ENCODE results near the gene CBY1.
"Not testable (repeated sequence)": the region's sequence is repeated elsewhere in the genome, so short reads cannot be mapped to it uniquely, and the experiment has no call there.

CBY1 gene

DNA sequence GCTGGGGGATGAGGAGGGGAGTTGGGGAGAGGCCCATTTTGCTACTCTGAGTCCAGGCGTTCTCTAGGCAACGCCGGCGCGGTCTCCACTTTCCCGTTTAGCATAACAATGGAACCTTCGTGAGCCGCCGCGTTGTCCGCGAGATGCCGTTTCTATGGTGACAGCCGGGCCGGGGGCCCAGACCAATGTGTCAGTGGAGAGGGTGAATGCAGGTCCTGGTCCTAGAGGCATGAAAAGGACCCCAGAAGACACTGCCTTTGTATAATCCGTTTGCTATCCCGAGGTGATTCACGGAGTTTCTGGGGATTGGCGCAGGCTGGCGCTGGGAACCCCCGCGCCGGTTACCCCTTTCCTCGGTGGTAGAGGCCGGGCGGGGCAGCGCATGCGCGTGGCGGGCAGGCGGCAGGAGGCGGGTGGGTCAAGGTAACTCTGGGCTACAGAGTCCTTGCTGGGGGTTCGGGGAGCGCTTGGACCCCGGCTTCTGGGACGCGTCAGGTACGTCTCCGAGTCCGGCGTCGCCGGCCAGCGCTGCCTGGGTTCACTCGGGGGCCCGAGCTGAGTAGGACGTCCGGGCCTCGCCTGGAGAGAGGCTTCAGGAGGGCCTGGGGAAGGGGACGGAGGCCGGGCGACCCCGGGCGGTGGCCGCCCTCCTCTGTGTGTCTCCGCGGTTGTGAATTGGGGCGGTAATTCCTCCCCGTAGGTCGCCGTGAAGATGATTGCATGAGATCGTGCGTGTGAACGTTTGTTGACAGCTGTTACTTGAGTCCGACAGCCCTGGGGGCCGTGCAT, at the start of gene CBY1, which contains the start of gene FAM227A:
Gene CBY1, plus strand, starts transcription at position 383 of the 789 bp plus-strand sequence. CDS start 11,417 bp downstream, outside the sequence.
Gene FAM227A, minus strand, starts transcription at position 137 of the 789 bp plus-strand sequence. CDS start 6,224 bp downstream, outside the sequence.
- FAIRE-seq = peak; percentile 89

DNA sequence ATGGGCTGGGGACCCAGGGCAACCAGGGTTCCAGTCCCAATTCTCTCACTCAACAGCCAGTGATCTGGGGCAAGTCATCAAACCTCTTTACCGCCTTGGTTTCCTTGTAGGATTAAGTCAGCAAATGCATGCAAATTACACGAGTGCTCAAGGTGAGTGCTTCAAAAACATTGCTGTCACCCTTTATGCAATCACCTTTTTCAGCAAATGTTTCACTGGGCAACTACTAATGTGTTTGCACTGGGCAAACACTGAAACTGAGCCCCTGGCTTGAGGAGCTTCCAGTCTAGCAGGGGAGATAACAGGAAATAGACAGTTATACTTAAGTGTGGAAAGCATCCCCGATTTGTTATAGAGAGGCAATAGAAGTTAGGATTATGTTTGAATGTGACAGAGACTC, 48.8 kb upstream of the CBY1 start:
- no peak for FAIRE-seq

DNA sequence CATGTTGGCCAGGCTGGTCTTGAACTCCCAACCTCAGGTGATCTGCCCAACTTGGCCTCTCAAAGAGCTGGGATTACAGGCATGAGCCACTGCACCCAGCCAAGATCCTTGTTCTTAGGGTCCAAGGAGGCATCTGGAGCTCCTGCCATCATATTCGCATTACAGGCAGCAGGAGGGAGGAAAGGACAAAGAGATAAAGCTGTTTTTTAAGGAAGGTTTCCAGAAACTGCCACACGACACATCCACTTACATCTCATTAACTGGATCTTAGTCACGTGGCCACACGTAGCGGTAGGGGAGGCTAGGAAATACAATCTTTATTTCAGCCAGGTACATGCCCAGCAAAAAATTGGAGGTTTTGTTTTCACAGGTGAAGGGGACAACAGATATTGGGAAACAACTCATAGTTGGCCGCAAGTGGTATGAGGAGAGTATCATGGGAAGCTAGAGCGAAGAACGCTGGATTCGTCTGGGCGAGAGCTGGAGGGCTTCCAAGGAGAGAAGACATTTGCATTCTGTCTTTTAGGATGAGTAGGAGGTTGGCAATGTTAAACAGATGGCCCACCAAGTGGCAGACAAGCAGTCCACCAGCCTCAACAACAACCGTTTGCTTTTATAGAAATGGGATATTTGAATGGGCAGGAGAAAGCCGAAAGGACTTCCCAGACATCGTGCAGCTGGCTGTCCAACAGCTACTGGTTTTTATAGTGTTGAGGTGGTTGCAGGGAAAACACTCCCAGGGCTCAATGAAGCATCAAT, 47.3 kb upstream of the CBY1 start:
- FAIRE-seq = no peak

DNA sequence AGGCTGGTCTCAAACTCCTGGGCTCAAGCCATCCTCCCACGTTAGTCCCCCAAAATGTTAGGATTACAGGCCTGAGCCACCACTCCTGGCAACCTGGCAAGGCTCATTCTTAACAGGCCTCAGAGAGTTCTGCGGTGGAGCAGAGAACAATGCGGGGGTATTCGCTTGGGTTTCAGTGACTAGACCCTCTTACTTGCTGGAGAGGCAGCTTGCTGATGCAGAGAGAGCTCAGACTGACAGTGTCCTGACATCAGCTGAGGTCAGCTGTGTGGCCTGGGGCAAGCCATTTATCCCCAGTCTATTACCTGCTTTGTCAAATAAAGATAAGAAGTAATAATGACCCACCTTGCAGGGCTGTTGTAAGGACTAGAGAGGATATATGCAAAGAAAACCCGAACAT, 46.2 kb upstream of the CBY1 start:
- FAIRE-seq = no peak

DNA sequence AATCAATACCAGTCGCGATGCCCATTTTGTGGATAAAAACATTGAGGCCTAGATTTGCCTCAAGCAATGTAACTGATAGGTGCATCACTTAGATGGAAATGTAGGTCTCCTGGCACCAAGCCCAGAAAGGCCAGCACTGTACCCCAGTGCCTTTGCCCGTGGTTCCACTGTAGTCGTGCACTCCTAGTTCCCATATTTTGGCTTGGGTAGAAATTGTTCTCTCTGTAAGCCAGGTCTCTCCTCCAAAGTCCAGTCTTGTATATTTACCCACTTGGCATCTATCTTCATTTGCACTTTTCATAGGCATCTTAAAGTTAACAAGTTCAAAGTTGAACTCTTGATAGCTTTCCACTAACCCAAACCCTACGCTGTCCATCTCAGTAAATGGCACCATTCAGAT, 44.9 kb upstream of the CBY1 start:
- FAIRE-seq = no peak

DNA sequence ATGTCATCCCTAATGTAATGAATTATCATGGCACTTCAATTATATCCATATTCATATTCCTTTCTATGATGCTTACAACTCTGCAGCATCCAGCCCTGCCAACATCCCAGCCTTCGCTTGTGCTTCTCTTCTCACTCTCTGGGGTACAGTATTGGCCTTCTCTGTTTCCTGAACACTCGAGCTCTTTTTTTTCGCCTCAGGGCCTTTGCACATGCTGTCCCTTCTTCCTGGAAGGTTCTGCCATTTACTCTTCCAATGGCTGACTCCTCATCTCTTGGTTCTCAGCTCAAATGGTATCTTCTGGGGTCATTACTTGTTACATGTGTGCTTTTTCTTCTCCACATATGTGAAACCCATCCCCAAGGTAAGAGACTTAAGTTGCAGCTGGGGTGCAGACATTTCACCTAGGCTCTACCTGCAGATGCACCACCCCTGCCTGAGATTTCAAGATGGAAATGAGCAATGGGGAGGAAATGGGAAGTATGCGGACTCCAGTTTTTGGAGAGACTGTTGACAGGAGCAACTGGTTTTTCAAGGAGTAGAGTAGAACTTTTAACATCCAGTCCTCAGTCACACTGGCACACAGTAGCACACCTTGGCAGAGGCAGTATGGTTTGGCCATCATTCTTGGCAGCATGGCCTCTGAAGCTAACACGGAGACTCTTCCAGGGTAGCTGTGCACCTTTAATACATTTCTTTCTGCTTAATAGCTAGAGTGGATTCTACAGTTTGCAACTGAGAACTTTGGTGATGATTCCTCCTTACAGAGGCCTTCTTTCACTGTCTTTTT, 44.0 kb upstream of the CBY1 start:
- FAIRE-seq = no peak

DNA sequence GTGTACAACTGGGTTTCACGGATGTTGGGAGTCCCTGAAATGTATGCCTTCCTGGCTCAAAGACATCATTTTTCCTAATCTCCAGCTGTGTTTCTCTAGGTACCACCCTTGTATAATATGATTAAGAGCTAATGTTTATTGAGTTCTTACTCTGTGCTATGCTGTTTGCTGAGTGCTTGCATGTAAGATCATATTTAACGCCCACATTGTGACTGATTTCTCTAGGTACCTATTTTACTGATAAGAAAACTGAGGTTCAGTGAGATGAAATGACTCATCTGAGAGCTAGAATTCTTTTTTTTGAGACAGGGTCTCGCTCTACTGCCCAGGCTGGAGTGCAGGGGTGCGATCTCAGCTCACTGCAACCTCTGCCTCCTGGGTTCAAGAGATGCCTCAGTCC, 42.9 kb upstream of the CBY1 start:
- FAIRE-seq = no peak

DNA sequence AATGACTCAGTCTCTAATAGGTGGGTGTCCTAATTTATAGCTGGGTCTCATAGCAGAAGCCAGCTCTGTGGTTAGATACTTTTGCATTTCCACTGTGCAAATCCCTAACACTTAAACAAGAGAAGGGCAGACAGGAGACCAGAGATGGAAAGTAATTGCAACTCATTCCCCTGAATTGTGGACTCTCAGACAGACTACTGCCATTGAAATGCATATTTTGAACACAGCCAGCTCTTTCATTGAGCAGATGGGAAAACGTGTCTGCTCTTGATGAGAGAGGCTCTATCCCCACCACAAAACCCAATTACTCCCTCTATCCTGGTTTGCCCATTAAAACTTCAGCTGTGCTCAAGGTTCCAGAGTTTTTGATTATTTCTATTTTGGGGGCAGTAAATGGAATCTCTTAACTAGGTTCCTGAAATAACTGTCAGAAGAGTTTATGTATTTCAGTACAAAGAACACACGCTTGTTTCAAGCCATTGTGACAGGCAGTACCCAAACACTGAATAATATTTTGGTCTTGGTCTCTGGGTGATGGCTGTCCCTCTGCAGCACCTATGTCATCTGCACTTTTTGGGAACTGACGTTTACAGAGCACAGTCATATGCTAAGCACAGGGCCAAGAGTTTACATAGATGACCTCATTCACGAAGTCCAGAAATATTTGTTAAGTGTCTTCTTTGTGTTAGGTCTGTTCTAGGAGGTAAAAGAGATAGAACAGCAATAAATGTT, 41.9 kb upstream of the CBY1 start:
- no peak for FAIRE-seq

DNA sequence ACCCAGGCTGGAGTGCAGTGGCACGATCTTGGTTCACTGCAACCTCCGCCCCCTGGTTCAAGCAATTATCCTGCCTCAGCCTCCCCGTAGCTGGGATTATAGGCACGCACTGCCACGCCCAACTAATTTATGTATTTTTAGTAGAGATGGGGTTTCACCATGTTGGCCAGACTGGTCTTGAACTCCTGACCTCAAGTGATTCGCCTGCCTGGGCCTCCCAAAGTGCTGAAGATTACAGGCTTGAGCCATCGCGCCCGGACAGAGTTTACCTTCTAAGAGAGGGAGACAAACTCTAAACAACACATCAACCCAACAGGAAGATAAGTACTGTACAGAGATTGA, 41.4 kb upstream of the CBY1 start:
- not testable (repeated sequence) for FAIRE-seq

DNA sequence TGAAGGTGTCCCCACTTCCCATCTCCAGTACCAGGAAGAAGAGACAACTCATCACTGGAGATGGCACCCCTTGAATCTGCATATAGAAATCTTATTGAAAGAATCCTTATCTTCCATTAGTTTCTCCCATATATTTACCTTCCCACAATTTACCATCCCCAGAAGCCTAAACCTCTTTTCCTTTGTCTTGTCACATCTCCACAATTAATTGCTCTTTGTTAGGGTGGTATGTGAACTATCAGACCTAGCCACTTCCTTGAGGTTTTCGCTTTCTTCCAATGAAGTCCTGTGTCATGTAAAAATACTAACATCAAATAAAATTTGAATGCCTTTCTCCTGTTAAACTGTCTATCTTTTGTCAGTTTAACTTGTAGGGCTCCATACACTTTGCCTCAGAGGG, 38.2 kb upstream of the CBY1 start:
- no peak for FAIRE-seq

DNA sequence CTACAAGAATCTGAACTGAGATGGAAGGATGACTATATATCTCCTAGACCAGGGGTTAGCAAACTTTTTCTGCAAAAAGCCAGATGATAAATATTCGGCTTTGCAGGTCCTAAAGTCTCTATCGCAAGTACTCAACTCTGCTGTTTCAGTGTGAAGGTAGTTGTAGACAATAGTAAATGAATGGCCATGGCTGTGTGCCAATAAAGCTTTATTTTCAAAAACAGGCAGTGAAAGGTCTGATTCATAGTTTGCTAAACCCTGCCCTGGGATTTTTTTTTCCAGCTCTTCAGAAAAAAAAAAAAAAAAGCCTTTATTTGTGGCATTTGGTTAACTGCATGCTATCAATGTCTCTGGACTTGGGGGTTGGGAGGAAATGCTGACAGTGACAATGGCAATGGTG, 37.8 kb upstream of the CBY1 start:
- FAIRE-seq = no peak

DNA sequence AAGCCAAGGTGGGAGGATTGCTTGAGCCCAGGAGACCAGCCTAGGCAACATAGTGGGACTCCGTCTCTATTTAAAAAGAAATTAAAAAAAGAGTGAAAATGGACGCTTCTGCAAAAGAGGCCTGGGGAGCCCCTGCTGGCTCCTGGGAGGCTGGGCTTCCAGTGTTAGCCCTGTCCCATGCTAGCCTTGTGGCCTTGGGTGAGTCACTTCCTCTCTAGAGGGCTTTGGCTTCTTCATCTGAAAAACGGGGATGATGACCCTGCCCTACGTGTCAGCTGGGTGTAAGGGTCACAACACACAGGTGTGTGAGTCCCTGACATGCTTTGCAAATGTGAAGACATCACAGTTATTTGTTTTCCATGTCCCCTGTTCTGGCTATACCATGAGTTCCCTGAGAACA, 33.1 kb upstream of the CBY1 start:
- no peak for FAIRE-seq

DNA sequence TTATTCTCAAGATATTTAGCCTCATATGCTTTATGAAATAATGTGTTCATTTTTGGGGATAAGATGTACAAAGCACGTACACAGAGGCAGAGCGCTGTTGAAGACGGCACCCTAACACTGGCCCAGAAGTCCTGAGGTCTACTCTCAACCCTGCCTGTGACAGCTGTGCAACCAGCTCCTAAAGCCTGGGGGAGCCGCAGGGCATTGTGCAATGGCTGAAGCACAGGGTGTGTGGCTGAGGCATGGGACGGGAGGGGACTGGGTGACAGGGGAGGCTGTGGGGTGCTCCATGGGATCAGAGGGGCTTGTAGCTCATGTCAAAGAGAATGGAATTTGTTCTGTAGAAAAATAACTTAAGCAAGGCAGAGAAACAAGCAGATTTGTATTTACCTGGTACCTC, 28.0 kb upstream of the CBY1 start:
- no peak for FAIRE-seq

DNA sequence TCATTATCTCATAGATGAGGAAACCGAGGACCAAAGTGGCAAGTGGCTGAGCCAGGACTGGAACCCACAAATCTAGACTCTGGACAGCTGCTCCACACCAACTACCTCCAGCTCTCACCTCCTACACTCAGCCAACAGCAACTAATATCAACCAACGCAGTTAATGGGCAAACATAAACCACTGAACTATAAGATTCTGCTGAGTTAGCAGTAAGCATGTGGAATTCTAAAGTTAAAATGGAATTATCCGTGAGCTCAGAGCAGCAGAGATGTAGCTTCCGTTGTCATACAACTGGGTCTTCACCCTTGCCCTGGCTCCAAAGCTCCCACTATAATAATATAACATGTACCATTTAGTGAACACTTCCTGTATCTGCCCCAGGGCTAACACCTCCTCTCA, 27.3 kb upstream of the CBY1 start:
- FAIRE-seq = no peak

DNA sequence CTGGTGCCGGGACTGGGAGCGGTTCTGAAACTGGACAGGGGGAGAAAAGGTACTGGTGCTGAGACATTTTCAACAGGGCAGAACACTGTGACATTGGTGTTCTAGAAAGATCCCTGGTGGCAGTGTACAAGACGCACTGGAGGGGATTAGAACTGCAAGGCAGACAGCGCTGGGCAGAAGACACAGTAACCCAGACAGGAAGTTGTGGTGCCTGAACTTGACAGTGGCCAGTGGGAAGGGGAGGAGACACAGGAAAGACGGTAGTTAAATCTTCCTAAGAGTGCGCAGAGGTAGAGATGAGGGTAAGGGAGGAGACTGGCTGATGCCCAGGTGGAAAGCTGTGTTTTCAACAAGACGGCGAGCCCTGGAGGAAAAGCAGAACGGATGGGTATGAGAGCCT, 24.7 kb upstream of the CBY1 start:
- no peak for FAIRE-seq

DNA sequence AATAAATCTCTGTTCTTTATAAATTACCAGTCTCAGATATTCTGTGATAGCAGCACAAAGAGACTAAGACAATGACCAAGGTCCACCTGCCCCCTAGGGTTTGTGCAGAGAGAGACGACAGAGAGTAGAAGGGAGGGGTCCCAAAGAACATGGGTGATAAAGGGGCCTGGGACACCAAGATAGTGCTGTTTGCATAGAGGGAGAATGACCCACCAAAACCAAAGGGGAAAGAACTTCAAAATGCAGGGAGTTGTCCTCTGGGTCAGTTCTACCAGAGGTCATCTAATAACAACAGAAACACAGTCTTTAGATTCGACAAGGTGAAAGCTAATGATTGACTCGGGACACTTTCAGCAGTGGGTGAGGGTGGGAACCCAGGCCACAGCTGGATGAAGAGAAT, 23.9 kb upstream of the CBY1 start:
- no peak for FAIRE-seq

DNA sequence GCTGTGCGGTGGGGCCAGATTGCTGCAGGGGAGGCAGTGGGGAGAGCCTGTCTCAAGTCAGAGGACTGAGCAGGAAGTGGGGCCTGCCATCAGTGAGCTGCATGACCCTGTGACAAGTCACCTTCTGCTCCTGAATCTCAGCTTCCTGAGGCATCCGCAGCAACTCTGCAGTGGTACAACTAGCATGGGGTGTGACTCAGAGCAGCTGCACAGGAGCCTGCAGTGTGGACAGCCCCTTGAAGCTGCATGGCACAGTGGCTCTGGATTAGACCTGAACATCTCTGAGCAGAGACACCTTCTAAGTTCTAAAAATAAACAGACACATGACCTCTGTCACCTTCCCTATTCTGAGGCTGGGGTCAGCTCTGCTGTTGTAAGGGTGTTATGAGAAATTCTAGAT, 18.2 kb upstream of the CBY1 start:
- no peak for FAIRE-seq

DNA sequence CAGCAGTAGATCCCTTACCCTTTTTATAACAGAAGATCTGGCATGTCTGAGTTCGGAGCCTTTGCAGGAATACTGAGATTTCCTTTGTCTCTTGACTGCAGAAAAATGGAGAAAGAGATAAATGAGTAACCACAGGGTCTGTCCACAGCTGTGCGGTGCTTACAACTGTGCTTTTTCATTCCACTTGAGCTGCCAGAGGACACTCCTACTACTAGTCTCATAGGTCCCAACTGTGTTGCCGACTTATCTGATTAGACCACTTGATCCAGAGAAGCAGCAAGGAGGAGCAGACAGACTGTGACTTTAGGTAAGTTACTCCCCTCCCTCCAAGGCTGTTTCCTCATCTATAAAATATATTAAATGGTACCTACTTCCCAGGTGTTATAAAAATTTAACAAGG, 17.7 kb upstream of the CBY1 start:
- FAIRE-seq = no peak

DNA sequence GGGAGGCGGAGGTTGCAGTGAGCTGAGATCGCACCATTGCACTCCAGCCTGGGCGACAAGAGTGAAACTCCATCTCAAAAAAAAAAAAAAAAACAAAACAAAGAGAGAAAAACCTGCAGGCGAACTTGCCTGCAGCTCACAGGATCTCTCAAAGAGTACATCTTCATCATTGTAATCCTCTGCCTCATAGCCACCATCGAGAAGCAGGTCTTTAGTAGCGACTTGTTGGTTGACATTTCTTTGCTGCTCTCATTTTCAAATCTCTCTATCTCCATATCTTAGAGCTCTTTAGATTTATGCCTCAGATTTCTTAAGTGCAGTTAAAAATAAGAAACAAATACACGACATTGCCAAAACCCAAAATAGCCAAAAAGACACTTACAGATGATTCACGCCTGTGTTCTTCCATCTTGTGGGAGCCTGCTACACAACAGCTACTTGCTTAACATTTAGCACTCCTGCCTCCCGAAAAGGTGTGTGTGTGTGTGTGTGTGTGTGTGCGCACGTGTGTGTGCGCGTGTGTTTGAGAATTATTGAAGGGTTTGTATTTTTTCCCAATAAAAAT, 14.9 kb upstream of the CBY1 start:
- no peak for FAIRE-seq

DNA sequence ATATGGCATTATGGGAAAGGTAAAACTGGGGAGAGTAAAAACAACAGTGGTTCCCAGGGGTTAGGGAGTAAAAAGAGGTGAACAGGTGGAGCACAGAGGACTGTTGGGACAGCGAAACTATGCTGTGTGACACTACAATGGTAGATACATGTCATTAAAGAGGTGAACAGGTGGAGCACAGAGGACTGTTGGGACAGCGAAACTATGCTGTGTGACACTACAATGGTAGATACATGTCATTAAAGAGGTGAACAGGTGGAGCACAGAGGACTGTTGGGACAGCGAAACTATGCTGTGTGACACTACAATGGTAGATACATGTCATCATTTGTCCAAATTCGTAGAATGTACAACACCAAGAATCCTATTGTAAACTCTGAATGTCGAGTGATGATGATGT, 12.2 kb upstream of the CBY1 start:
- not testable (repeated sequence) for FAIRE-seq

DNA sequence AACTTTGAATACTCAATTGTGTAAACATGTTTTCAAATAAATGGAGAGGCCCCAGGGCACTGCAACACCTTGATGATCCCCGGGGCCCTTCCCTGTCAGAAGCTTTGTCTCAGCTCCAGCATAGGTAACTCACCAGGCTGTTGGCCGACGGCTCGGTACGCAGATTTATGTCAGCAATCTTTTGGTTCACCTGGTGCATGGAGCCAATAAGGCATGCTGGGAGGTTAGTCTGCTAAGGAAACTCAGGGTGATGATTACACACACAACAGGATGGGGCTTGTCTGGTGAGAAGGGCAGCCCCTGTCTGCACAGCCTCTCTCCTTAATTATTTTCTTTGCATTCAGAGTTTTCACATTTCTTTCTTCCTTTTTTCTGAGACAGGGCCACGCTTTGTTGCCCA, 11.0 kb upstream of the CBY1 start:
- no peak for FAIRE-seq

DNA sequence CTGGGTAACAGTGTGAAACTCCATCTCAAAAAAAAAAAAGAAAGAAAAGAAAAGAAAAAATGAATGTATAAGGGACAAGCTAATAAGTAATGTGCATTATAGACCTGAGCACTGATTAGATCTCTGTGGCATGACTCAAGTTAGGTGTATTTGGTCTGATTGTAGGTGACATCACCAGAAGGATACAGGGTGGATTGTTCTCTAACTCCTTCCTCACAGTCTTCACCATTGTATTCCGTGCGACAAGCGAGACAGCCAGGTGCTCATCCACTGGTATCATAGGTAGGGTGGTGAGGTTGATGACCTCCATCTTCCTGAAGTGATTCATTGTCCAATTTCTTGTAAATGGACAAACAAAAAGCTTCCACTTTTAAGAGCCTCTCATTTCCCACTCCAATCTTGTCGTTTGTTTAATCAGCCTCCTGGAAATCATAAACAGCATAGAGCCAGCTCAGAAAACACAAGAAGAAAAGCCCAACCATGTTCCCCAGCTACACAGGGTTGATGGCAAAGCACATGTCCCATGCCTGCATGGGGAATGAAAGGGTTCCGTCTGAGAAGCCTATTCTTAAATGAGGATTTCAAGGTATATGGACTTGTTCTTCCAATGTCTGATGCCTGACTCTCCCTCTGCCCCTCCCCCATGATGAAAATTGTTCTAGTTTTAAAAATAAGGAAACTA, 6.5 kb upstream of the CBY1 start:
- no peak for FAIRE-seq
